ENCODE measurements around the gene PHTF1.

- TF ChIP-seq POLR2AphosphoS5 (IDR thresholded peaks at IDR 0.05) (no peak), CTCF (IDR thresholded peaks at IDR 0.05) (no peak), POLR2A (IDR thresholded peaks at IDR 0.05) (no peak), EP300 (IDR thresholded peaks at IDR 0.05; ENCODE audit: low read depth) (no peak)
These were observed 112.1 kb downstream of the PHTF1 start for GRCh38 chr1:113647164-113647563.
